HG03520 (cell line): ENCODE data around the gene PADI3.
"Not testable (repeated sequence)": the region's sequence is repeated elsewhere in the genome, so short reads cannot be mapped to it uniquely, and the experiment has no call there.

Experiments used
- ATAC-seq: cut with Tn5 transposase; IDR thresholded peaks from one replicate; pipeline ENCODE4 v1.9.1; 2021; ENCODE audit warnings: mild to moderate bottlenecking, moderate library complexity; ENCODE audit not compliant: unreplicated experiment

The PADI3 gene

GRCh38 chr1:17239420-17239819, 9.5 kb upstream of the PADI3 start:
- ATAC-seq, result no peak

DNA sequence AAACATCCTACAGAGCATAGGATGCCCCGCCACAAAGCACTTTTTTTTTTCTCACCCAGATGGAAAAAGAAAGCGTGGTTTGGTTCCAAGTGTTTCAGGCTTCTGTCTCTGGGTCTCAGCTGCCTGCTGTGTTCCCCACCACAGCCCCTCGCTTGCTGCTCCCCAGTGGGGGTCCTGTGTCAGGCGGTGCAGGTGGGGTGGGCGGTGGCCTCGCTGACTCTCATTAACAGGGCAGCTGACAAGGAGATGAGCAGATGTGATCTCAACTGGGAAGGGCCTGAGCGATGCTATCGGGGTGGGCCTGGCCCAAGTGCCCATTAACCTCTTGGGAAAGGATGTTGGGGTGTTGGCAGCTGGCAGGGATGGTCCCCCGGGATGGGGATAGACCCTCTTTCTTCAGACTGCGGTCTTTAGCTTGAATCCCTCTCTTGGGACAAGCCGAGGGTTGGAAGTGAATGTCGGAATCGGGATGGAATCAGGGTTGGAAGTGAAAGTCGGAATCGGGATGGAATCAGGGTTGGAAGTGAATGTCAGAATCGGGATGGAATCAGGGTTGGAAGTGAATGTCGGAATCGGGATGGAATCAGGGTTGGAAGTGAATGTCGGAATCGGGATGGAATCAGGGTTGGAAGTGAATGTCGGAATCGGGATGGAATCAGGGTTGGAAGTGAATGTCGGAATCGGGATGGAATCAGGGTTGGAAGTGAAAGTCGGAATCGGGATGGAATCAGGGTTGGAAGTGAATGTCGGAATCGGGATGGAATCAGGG, 7.7 kb upstream of the PADI3 start:
- not testable (repeated sequence) for ATAC-seq

GRCh38 chr1:17241780-17242074, 7.2 kb upstream of the PADI3 start:
- ATAC-seq, result not testable (repeated sequence)

GRCh38 chr1:17243274-17243673, 5.6 kb upstream of the PADI3 start:
- no peak for ATAC-seq

DNA sequence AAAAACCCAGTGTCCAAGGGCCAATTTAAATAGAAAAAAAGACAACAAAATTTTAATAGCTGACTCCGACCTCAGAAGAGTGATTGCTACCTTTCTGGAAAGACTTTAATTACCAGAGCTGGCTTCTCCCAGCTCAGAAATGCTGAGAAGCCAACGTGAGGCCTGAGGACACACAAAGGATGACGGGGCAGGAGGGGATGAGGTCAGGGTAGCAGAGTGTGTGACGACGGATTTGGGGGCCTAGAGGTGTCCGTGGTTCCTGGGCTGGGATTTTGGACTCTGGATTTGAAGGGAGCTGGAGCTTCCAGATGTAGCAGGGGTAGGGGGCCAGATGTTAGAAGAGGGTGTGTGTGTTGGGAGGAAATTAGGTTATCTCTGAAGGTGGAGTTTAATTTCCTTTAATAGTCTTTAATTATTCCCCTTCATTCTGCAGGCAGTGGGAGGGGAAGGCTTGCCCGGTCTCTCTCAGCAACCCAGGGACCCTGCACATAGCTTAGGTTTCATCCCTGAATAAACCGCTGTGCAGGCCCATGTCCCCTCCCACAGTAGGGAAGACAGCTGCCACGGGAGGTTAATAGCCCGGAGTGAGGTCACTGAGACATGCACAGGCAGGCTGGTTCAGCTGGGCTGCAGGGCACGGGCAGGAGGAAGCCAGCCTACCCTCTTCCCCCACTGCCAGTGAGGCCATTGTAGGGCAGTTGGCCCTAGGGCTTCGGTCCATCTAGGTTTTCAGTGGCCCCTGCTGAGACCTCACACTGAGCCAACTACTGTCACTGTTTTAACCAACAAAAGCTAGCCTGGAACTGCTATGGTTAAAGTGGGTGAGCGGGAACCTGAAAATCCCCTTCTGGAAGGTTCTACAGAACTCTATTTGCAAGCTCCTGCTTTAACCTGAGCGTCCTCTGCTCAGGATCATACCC, 3.8 kb upstream of the PADI3 start:
- ATAC-seq, result no peak

DNA sequence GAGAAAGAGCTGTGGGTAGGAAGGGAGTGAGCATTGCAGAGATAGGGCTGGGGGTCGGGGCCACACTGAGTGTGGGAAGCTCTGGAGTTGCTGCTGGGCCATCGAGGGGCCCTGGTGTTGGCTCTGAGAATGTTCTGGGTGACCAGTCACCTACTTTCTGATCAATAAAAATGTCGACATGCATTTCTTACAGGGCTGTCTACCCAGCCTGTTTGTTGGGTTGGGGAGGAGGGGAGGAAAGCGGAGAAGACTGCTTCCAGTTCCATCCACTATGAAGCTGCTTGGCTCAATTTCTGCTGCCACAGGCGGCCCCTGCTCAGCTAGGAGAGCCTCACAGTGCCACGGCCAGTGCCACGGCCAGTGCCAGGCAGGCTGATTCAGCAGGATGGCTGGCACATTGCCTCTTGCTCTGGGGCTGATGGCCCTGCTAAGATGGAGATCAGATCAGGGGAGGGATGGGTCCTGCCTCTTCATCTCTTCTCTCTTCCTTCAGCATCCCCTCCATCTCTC, 3.0 kb upstream of the PADI3 start:
- no peak for ATAC-seq

DNA sequence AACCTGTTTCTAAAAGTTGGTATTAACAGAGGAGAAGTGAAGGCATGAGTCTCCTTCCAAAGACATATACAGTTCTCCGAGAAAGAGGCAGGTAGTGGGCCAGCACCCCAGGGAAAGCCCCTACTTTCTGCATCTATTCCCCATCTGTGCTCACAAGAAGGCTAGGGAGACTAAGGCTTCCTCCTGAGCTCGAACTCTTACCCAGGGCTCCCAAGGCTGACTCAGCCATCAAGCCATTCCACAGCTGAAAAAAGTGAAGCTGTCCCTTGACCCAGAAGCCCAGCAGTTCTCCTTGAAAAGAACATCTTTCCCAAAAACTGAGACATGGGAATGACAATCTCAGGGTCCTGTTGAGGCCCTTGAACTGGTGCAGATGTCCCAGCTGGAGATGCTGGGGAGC, 1.9 kb upstream of the PADI3 start:
- ATAC-seq, result no peak

- no peak for ATAC-seq
These were observed 1.7 kb downstream of the PADI3 start for GRCh38 chr1:17250601-17251000.

DNA sequence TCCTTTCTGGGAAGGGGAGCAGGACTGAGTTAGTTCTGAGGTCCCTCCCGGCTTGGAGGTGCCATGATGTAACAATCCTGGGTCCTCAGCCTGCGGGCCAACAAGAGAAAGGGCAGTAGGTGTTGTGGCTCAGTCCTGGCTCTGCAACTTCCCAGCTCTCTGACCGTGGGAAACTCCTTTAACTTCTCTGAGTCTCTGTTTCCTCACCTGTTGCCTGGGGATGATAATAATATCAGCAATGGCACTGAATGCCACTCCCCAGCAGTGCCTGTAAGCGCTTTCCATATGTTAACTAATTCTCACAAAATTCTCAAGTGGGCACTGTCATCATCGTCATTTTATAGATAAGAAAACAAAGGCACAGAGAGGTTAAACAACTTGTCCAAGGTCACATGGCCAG, 2.3 kb downstream of the PADI3 start:
- no peak for ATAC-seq

DNA sequence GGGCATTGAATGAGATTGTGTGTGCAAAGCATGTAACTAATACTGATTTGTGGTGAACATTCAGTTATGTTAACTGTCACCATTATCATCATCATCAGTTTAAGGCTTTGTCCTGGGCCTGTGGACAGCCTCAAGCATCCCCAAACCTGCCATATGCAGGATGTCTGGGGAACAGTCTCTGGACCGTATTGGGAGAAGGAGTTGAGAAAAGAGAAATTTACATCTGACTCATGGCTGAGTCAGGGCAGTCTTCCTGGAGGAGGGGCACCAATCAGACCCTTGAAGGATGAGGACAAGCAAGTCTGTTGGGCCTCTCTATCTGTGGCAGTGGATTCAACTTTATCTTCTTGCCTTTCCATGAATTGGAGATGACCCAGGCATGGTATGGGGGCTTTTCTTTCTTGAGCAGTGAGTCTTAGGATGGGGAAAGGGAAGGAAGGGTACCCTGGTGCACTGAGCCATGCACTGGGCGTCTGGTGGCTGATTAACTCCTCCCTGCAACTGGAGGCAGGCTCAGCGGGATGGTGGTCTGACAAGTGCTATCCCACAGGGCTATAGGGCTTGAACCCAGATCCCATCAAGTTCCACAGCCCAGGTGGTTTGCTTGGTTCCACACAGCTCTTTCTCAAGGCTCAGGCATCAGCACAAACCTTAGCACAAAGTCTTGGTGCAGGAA, 2.9 kb downstream of the PADI3 start:
- no peak for ATAC-seq

DNA sequence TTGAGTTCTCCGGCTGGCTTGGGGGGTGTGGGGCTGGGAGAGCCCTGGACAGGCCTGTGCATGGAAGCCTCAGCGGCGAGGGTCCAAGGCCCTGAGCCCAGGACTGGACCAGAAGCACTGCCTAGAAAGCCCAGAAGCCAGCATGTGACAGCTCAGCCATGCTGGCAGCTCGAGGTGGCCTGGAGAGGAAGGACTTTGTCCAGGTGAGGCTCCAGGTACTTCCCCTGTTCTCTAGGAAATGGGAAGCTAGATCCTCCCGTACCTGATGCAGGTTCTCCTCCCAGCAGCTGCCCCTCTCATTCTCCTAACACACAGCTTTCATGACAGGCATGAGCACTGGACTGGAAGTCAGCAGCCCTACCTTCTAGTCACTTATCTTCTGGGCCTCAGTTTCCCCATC, 6.4 kb downstream of the PADI3 start:
- no peak for ATAC-seq

DNA sequence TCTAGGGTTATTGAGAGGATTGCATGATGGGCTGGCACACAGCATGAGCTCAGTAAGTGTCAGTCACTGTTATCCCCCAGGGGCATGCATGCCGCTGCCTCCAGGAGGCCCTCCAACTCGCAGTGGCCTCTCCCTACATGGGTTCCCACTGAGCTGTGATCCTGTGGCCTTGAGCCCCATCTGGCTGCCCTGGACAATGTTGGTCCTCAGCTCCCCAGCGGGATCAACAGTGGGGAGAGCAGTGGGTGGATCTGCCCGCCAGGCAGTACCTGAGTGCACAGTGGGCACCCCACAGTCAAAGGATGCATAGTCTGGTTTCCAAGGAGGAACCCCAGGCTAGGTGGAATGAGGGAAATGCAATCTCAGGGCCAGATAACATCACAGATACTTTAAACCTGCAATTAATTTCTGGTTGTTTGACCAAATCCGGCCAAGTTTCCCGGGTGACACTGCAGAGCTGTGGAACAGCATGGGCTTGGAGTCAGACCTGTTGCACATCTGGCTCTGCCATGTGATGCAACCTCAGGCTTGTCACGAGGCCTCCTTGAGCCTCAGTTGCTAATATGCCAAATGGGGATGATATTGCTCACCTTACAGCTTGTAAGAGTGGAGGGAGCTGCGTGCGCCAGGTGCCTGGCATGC, 9.3 kb downstream of the PADI3 start:
- no peak for ATAC-seq

DNA sequence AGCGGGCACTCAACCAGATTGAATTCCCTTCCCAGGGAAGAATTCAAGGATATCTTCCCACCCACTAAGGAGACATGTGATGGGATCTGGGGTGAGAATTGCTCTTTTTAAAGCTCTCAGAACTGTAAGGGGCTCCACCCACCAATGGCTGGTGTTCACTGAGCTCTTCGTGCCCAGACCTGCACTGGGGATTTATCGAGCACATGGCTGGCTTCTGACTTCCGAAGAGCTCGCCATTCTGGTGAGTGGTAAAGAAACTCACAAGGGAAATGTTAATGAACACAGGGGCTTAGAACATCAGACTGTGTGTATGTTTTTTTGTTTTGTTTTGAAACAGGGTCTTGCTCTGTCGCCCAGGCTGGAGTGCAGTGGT, 9.8 kb downstream of the PADI3 start:
- no peak for ATAC-seq

- ATAC-seq, result no peak
These were observed 10.5 kb downstream of the PADI3 start for GRCh38 chr1:17259233-17259873.

DNA sequence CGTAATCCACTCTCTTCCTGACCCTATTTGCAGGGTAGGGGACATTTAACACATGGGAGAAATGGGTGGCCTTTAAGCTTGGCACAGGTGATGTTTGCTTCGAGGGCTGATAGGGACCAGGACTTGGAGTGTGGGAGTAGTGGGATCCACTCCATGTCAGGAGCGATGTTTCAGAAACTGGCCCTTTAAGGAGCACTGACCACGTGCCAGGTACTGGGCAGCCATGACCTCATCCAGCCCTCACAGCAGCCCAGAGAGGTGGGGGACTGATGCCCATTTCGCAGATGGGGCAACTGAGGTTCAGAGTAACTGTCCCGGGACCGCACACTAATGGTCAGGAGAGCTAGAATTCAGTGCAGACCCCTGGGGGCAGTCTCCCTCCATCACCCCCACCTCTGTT, 11.4 kb downstream of the PADI3 start:
- no peak for ATAC-seq

DNA sequence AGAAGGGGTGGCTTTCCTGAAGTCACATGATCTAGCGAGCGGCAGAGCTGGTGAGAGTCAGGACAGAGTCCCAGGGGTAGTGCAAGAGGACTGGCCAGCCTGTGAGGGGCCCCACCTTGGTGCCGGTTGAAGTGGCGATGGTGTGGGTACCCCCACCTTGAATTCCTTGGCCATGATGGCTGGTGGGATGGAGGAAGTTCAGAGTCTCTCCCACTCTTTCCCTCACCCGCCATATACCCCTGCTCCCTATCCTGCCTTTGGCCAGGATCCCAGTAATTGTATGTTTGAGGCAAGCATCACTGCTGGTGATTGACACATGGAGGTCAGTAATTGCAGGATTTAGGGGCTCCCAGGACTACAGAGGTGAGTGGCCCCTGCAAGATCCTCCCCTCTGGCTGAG, 11.8 kb downstream of the PADI3 start:
- no peak for ATAC-seq

GRCh38 chr1:17263936-17264335, 15.0 kb downstream of the PADI3 start:
- no peak for ATAC-seq

- no peak for ATAC-seq
These were observed 15.6 kb downstream of the PADI3 start for GRCh38 chr1:17264470-17264869.

GRCh38 chr1:17265162-17265561, 16.3 kb downstream of the PADI3 start:
- no peak for ATAC-seq

GRCh38 chr1:17265950-17266349, 17.1 kb downstream of the PADI3 start:
- ATAC-seq, result no peak
